ENCODE data around the gene KDM1B.
"Not testable (repeated sequence)": the region's sequence is repeated elsewhere in the genome, so short reads cannot be mapped to it uniquely, and the experiment has no call there.

The KDM1B gene

DNA sequence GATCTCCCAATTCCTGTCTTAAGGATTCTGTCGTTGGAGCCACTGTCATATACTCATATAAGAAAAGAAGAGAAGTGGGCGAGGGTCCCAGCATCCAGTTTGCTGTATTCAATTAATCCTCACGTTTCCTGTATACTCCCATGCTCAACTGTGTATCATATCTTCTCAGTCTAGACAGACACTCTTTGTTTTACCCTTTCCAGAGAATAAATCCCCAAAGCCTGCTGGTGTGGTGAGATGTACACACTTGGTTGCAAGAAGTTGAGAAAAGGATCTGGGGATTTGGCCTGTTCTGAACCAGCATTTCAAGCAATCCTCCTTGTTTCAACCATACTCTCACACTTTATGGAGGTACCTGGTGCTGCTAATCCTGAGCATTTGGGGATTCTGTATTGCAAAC, 3.4 kb upstream of the KDM1B start:
- DNase-seq (ENCODE audit: low spot score): no peak

DNA sequence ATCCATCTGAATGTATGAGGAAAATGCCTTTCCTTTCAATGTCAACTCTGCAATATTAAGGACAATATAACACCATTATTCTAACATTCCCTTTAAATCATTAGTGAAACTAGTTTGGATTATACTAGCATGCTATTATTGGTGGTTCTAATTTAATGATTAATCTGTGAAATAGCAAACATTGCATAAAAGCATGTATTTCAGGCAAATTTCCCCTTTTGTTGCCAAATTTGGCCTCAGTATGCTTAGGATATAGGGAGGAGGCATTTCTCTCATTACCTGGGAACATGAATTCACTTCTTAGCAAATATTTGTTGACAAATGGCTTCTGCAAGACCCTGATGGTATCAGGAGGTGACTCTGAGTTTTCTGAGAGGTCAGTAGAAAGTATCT, 1.9 kb upstream of the KDM1B start:
- DNase-seq (ENCODE audit: low spot score): no peak

DNA sequence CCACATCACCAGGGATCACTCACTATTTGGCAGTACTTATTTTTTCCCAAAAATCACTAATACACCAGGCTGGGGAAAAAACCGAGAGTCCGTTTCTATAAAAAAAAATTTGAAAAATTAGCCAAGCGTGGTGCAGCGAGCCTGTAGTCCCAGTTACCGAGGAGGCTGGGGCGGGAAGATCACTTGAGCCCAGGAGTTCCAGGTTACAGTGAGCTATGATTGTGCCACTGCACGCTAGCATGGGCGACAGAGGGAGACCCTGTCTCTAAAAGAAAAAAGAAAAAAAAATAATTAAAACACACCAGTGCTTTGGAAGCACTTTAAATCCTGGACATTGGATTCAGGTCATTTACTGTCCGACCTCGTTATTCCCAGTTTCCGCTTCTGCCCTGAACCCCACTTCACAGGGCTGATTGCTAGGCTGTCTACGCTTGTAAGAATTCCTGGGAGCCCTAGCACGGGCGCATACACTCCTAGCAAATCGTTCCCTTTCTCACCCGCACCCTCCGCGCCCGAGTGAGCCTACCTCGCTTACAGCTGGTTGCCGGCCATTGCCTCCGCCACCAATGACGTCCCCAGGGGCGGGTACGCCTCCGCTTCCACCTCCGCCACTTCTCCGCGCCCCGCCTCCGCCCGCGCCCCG, 594 bp upstream of the KDM1B start, which contains the start of gene TPMT:
Gene TPMT, minus strand, starts transcription at position 571 of the 643 bp plus-strand sequence. CDS start 5,950 bp downstream, outside the sequence.
- no peak for DNase-seq (ENCODE audit: low spot score)

DNA sequence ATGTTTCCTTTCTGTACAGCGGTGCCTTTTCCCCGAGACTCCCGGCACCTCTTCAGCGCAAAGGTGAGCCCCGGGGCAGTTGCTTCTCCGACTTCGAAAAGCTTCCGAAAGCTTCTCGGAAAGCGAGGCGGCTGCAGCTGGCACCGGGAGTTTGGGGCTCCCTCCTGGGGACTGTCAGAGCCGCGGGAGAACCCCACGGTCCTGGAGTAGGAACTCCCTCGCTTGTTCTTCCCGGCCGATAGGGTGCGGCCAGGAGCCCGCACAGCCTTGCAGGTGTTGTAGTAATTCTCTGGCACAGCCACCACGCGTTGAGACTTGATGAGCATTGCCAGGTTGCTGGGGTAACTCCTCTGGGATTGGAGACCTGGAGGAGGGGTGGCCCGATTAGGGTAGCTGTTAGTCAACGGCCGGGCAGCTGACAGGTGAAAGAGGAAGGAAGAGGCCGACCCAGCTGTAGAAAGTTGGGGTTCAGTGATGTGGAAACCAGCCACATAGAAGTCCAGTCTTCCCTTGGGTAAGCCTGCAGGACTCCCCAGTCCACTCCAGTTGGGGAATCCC, 721 bp downstream of the KDM1B start:
- peak; percentile 69 for DNase-seq (ENCODE audit: low spot score)

DNA sequence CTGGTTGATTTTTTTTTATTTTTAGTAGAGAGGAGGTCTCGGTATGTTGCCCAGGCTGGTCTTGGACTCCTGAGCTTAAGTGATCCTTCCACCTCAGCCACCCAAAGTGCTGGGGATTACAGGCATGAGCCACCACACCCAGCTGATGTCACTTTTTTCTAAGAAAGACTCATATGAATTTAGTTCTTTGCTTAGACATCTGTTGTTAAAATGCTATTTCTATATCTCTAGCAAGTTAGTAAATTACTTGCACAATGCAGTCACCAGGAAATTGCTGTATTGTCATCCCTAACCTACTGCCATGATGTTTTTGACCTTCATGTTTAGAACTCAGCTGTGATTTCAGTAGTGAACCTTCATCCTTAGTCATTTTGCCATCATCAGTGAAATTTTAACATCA, 5.7 kb downstream of the KDM1B start:
- DNase-seq (ENCODE audit: low spot score): no peak

DNA sequence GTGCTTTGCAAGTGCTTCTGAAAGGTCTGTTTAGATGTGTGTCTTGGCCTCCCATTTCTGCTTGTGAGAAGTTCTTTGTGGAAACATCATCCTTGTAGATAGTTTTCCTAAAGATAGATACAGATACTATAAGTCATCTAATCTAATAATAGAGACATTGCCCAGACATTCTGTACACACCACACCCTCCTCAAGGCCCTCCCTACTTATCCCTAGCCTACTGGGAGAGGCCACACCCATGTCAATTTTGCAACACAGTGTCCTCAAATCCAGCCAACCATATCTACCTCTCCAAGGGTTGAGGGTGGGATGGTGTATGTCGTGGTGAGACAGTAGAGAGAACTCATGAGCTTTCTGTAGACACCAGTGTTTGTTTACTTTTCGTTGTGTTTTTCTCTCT, 6.2 kb downstream of the KDM1B start:
- DNase-seq (ENCODE audit: low spot score): no peak

GRCh38 chr6:18162401-18162800, 7.2 kb downstream of the KDM1B start:
- no peak for DNase-seq (ENCODE audit: low spot score)

- no peak for DNase-seq (ENCODE audit: low spot score)
Measured at GRCh38 chr6:18165751-18166150, 10.5 kb downstream of the KDM1B start.

- DNase-seq (ENCODE audit: low spot score): no peak
Measured at GRCh38 chr6:18166312-18167036, 11.3 kb downstream of the KDM1B start.

- DNase-seq (ENCODE audit: low spot score): no peak
Measured at GRCh38 chr6:18168264-18168663, 13.0 kb downstream of the KDM1B start.

- DNase-seq (ENCODE audit: low spot score): no peak
Measured at GRCh38 chr6:18171871-18172270, 16.6 kb downstream of the KDM1B start.

DNA sequence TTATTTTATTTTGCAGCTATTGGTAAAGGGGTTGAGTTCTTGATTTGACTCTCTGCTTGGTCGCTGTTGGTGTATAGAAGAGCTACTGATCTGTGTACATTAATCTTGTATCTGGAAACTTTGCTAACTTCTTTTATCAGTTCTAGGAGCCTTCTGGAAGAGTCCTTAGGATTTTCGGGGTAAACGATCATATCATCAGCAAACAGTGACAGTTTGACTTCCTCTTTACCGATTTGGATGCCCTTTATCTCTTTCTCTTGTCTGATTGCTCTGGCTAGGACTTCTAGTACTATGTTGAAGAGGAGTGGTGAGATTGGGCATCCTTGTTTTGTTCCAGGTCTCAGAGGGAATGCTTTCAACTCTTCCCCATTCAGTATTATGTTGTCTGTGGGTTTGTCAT, 21.0 kb downstream of the KDM1B start:
- DNase-seq (ENCODE audit: low spot score): not testable (repeated sequence)

DNA sequence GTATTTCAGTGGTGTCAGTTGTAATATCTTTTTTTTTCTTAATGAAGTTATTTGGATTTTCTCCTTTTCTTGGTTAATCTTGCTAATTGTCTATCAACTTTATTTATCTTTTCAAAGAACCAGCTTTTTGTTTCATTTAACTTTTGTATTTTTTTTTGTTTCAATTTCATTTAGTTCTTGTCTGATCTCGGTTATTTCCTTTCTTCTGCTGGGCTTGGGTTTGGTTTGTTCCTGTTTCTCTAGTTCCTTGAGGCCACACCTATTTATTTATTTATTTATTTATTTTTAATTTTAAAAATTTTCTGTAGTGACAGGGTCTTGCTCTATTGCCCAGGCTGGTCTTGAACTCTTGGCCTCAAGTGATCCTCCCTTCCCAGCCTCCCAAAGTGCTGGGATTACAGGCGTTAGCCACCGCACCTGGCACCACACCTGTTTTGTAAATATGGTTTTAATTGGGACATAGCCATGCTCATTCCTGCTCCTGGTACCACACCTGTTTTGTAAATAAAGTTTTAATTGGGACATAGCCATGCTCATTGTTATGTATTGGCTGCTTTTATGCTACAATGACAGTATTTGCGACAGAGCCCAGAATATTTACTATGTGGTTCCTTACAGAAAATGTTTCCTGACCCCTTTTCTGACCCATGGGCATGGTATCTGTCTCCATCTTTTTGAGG, 22.2 kb downstream of the KDM1B start:
- no peak for DNase-seq (ENCODE audit: low spot score)

DNA sequence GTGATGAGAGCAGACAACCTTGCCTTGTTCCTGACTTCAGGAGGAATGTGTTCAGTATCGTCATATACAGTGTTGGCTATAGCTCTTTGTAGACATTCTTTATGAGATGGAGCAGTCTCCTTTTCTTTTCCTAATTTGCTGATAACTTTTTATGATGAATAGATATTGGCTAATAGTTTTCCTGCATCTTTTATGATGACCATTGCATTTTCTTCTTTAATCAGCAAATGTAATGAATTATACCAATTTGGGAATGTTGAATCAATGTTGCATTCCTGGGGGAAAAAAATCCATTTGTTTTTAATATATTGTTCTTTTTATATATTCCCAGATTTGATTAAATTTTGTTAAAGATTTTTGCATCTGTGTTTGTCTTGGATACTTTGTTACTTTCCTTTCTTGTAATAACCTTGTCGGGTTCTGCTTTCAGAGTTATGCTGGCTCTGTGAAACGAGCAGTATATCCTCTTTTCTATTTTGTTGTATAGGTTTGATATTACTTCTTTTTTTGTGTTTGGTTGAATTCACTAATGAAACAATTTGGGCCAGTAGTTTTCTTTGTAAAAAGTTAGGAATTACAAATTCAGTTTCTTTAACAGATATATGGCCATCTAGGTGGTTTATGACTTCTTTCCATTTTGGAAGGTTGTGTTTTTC, 23.9 kb downstream of the KDM1B start:
- DNase-seq (ENCODE audit: low spot score): no peak

- no peak for DNase-seq (ENCODE audit: low spot score)
Measured at GRCh38 chr6:18179770-18180356, 24.6 kb downstream of the KDM1B start.

DNA sequence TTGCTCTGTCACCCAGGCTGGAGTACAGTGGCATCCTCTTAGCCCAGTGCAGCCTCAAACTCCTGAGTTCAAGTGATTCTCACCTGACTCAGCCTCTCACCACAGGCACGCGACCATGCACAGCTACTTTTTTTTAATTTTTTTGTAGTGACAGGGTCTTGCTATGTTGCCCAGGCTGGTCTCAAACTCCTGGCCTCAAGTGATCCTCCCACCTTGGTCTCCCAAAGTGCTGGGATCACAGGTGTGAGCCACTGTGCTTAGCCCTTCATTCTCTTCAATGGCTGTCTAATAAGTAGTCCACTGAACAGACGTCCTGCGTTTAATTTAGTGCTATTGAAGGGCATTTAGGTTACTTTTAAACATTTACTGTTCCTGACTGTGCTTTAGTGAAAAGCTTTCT, 27.3 kb downstream of the KDM1B start:
- DNase-seq (ENCODE audit: low spot score): no peak

DNA sequence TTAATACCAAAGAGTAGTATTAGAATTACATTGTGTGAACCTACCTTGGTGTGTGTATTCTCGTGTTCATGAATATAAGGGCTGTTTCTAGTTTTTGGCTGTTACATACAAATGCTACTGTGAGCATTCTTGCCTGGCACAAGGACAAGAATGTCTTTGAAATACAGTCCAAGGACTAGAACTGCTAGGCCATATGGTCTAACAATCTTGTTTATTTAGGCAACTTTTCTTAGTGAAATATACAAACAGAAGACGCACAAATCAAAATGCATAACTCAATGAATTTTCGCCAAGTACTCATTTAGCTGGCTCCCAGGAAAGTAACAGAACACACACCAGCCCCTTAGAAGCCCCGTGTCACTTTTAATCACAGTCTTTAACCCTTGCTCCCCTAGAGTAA, 28.5 kb downstream of the KDM1B start:
- DNase-seq (ENCODE audit: low spot score): no peak

- no peak for DNase-seq (ENCODE audit: low spot score)
Measured at GRCh38 chr6:18185624-18186023, 30.4 kb downstream of the KDM1B start.

GRCh38 chr6:18186033-18186432, 30.8 kb downstream of the KDM1B start:
- DNase-seq (ENCODE audit: low spot score): no peak

- DNase-seq (ENCODE audit: low spot score): no peak
Measured at GRCh38 chr6:18186540-18187250, 31.5 kb downstream of the KDM1B start.

DNA sequence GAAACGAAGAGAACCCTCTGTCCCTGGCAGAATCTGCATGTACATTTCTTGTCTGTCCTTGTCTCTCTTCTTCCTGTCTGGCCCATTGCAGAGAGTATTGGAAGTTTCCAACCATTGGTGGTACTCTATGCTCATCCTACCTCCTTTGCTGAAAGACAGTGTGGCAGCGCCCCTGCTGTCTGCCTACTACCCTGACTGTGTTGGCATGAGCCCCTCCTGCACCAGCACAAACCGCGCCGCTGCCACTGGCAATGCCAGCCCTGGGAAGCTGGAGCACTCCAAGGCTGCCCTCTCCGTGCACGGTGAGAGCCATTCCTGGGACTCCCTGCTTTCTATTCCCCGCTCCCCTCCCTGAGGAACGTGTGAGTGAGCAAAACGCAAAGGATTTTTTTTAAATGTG, 32.5 kb downstream of the KDM1B start:
- DNase-seq (ENCODE audit: low spot score): no peak

Measured in left forelimb (tissue), 1 donor.